Adrenal gland (tissue), 5 donors: ENCODE measurements around the gene CORO7.

Source experiments
- POLR2A ChIP-seq, 2 donors: fragments of 450-650 bp; IDR thresholded peaks; one replicate each; pipeline ENCODE4 v1.6.1; 2017; ENCODE audit warnings: antibody characterized with exemption in 2 of 2, mild to moderate bottlenecking in 2 of 2, moderate library complexity in 1 of 2
- TF ChIP-seq, protein P1 (sequence below), 6 experiments: fragments of 450-650 bp in 4 of 6; fragments of 200-600 bp in 2 of 6; sonication (generic) in 1 of 6; IDR thresholded peaks; 1 replicate in 5 of 6; 2 replicates in 1 of 6; pipeline versions ENCODE4 v1.5.1 to v1.8.0; 2016 to 2021; ENCODE audit warnings: antibody characterized with exemption in 6 of 6, mild to moderate bottlenecking in 2 of 6, moderate library complexity in 1 of 6
- donor health status: DM: no; HTN: no; CAD: no.

DNA sequence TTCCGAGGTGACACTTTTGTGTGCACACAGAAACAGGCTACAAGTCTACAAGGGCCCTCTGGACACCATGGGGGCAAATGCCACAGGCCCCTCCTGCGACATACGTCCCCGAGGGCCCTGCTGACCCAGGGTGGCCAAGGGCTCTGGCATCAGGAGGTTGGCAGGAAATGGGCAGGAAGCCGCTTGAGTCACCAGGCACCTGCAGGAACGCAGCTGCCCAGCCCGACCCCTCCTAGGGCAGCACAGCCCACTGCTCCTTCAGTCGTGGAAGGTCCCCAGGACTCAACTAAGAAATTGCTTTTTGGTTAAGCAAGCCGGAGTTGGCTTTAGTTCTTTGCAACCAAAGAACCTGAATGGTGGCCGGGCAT lies 8.1 kb downstream of the CORO7 start:
- TF ChIP-seq, protein P1, sequence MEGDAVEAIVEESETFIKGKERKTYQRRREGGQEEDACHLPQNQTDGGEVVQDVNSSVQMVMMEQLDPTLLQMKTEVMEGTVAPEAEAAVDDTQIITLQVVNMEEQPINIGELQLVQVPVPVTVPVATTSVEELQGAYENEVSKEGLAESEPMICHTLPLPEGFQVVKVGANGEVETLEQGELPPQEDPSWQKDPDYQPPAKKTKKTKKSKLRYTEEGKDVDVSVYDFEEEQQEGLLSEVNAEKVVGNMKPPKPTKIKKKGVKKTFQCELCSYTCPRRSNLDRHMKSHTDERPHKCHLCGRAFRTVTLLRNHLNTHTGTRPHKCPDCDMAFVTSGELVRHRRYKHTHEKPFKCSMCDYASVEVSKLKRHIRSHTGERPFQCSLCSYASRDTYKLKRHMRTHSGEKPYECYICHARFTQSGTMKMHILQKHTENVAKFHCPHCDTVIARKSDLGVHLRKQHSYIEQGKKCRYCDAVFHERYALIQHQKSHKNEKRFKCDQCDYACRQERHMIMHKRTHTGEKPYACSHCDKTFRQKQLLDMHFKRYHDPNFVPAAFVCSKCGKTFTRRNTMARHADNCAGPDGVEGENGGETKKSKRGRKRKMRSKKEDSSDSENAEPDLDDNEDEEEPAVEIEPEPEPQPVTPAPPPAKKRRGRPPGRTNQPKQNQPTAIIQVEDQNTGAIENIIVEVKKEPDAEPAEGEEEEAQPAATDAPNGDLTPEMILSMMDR (IDR thresholded peaks at IDR 0.05): no peak
- no peak for TF ChIP-seq POLR2A (IDR thresholded peaks at IDR 0.05)
